OCI-LY1 (cell line): ENCODE data around the gene ZP4.

Source experiments
- EZH2 ChIP-seq: fragments of 200-600 bp; sonication (generic), shearing (Covaris generic); IDR thresholded peaks from 2 replicates; pipeline ENCODE4 v1.8.0; 2017; ENCODE audit warnings: borderline replicate concordance, mixed run types, mild to moderate bottlenecking, antibody characterized with exemption, low read length, moderate library complexity, mixed read lengths
- TF ChIP-seq, protein P1 (sequence below): fragments of 200-600 bp; sonication (generic), shearing (Covaris generic); IDR thresholded peaks from 2 replicates; pipeline ENCODE4 v1.5.1; 2017; ENCODE audit warnings: mild to moderate bottlenecking, antibody characterized with exemption, low read length, moderate library complexity, mixed read lengths

DNA sequence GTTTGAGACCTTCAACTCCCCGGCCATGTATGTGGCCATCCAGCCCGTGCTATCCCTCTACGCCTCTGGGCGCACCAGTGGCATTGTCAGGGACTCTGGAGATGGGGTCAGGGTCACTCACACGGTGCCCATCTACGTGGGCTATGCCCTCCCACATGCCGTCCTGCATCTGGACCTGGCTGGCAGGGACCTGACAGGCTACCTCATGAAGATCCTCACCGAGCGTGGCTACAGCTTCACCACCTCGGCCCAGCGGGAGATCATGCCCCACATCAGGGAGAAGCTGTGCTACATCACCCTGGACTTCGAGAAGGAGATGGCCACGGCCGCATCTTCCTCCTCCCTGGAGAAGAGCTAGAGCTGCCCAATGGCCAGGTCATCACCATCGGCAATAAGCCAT lies 36.5 kb upstream of the ZP4 start:
- TF ChIP-seq, protein P1, sequence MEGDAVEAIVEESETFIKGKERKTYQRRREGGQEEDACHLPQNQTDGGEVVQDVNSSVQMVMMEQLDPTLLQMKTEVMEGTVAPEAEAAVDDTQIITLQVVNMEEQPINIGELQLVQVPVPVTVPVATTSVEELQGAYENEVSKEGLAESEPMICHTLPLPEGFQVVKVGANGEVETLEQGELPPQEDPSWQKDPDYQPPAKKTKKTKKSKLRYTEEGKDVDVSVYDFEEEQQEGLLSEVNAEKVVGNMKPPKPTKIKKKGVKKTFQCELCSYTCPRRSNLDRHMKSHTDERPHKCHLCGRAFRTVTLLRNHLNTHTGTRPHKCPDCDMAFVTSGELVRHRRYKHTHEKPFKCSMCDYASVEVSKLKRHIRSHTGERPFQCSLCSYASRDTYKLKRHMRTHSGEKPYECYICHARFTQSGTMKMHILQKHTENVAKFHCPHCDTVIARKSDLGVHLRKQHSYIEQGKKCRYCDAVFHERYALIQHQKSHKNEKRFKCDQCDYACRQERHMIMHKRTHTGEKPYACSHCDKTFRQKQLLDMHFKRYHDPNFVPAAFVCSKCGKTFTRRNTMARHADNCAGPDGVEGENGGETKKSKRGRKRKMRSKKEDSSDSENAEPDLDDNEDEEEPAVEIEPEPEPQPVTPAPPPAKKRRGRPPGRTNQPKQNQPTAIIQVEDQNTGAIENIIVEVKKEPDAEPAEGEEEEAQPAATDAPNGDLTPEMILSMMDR: no peak
- no peak for TF ChIP-seq EZH2
